Caco-2 (cell line): ENCODE results near the gene BCDIN3D. TPM values are rescaled to one million over a fixed set of nuclear protein-coding genes. Genes with fewer than 3 reads are reported as not detected.

Experiments
- BruUV-seq: library from RNA; stranded (reverse); fragments of 400-500 nt; replicated peaks from 2 replicates; lab custom pipeline; 2021; lab: Mats Ljungman, UMichigan
- CTCF ChIA-PET: fragments of 300-600 bp; sonication (Branson Sonifier 250); formaldehyde crosslinking; loops from one replicate; lab custom pipeline; 2022; ENCODE audit warnings: antibody characterized with exemption; lab: Charles Lee
- POLR2A ChIA-PET: fragments of 300-600 bp; sonication (Branson Sonifier 250); formaldehyde crosslinking; loops from one replicate; lab custom pipeline; 2022; ENCODE audit warnings: antibody characterized with exemption; lab: Charles Lee
- DNase-seq, 2 experiments: peaks; one replicate each; pipeline versions ENCODE4 v3.0.0 to v3.0.0-alpha.2; 2020 to 2022
- H3K27me3 ChIP-seq: replicated peaks from 2 replicates; pipeline ENCODE4 v1.6.0; 2011; ENCODE audit warnings: low read length; ENCODE audit not compliant: control insufficient read depth, insufficient read depth
- H3K36me3 ChIP-seq: 2 replicates; pipeline ENCODE4 v1.5.1; 2011; ENCODE audit warnings: low read length; ENCODE audit not compliant: control insufficient read depth, insufficient read depth
- H3K4me1 ChIP-seq: fragments of 250-450 bp; sonication (Bioruptor Pico); 2 replicates; pipeline ENCODE4 v1.5.1; 2020; ENCODE audit warnings: mild to moderate bottlenecking
- H3K4me3 ChIP-seq: 2 replicates; pipeline ENCODE4 v1.5.1; 2011; ENCODE audit warnings: low read depth, mild to moderate bottlenecking, control low read depth, low read length
- H3K9me3 ChIP-seq: fragments of 250-450 bp; sonication (Bioruptor Pico); 2 replicates; pipeline ENCODE4 v1.5.1; 2020; ENCODE audit warnings: mild to moderate bottlenecking, moderate library complexity
- H3K27ac Mint-ChIP-seq: one replicate; pipeline ENCODE4 v1.8.0; 2022; ENCODE audit warnings: mixed read lengths; ENCODE audit not compliant: unreplicated experiment
- H3K27me3 Mint-ChIP-seq: one replicate; pipeline ENCODE4 v1.8.0; 2022; ENCODE audit warnings: mixed read lengths; ENCODE audit not compliant: insufficient read depth, unreplicated experiment
- H3K36me3 Mint-ChIP-seq: one replicate; pipeline ENCODE4 v1.8.0; 2022; ENCODE audit warnings: mild to moderate bottlenecking, mixed read lengths; ENCODE audit not compliant: insufficient read depth, unreplicated experiment
- H3K4me1 Mint-ChIP-seq: one replicate; pipeline ENCODE4 v1.8.0; 2022; ENCODE audit warnings: low read depth, mixed read lengths; ENCODE audit not compliant: unreplicated experiment
- H3K4me3 Mint-ChIP-seq: one replicate; pipeline ENCODE4 v1.8.0; 2022; ENCODE audit warnings: mild to moderate bottlenecking, moderate library complexity, mixed read lengths; ENCODE audit not compliant: unreplicated experiment
- H3K9me3 Mint-ChIP-seq: one replicate; pipeline ENCODE4 v1.8.0; 2022; ENCODE audit warnings: mixed read lengths; ENCODE audit not compliant: unreplicated experiment
- intact Hi-C: fragments of 100-400 bp; cut with micrococcal nuclease; formaldehyde crosslinking; loops from one replicate; pipeline ENCODE4 v1.10.0; 2022; ENCODE audit not compliant: unreplicated experiment
- total RNA-seq: library from RNA; stranded (reverse); gene quantifications from 2 replicates; pipeline ENCODE4 v1.2.3, GENCODE V29; 2022
- TF ChIP-seq, protein P1 (sequence below), 2 experiments: fragments of 200-600 bp in 1 of 2; IDR thresholded peaks; 1 replicate in 1 of 2; 2 replicates in 1 of 2; pipeline versions ENCODE4 v1.5.1 to v1.8.0; 2011 to 2022; ENCODE audit warnings: antibody characterized with exemption in 1 of 2, control low read depth in 1 of 2, inconsistent platforms in 1 of 2, low read depth in 1 of 2, low read length in 1 of 2, mild to moderate bottlenecking in 1 of 2, moderate library complexity in 1 of 2; ENCODE audit not compliant: insufficient read depth in 1 of 2, severe bottlenecking in 1 of 2, unreplicated experiment in 1 of 2

BCDIN3D gene
- total RNA-seq, 1 experiment from 2014 or later, result 6.6 TPM

DNA sequence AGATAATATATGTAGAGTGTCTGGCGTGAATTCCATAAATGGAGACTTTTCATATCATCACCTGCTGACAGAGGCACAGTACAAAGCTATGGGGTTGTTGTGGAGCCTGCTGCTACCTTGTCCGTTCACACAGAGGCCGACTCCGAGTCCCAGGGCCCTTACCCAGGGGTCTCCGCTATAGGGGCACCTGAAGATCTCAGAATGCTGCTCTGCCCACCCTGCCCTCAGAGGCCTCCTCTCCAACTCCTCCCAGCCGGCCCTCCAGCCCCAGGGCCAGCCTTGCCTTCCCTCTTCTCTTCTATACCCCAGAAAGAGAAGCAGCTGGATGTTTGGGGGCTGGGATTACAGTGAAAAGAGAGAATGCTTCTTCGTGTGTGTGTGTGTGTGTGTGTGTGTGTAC, 36.0 kb downstream of the BCDIN3D start:
- H3K4me3 Mint-ChIP-seq, result no peak overlapping the region
- no peaks in the 10 kb centered on the region for H3K4me1 Mint-ChIP-seq
- H3K36me3 Mint-ChIP-seq, result peaks cover 4% of the 10 kb centered on the region
- no peak overlapping the region for H3K27ac Mint-ChIP-seq
- no peaks in the 10 kb centered on the region for H3K27me3 Mint-ChIP-seq
- H3K27me3 ChIP-seq, result no peaks in the 10 kb centered on the region
- no TSS peak for BruUV-seq
- intact Hi-C loops, result no loop called here
- no peak overlapping the region for H3K4me3 ChIP-seq
- H3K9me3 ChIP-seq, result no peaks in the 10 kb centered on the region
- H3K36me3 ChIP-seq, result no peaks in the 10 kb centered on the region; the same call in 1 of the 2 replicates
- no peaks in the 10 kb centered on the region for H3K9me3 Mint-ChIP-seq
- POLR2A ChIA-PET, result no interaction called here
- CTCF ChIA-PET, result no interaction called here
- TF ChIP-seq, protein P1, sequence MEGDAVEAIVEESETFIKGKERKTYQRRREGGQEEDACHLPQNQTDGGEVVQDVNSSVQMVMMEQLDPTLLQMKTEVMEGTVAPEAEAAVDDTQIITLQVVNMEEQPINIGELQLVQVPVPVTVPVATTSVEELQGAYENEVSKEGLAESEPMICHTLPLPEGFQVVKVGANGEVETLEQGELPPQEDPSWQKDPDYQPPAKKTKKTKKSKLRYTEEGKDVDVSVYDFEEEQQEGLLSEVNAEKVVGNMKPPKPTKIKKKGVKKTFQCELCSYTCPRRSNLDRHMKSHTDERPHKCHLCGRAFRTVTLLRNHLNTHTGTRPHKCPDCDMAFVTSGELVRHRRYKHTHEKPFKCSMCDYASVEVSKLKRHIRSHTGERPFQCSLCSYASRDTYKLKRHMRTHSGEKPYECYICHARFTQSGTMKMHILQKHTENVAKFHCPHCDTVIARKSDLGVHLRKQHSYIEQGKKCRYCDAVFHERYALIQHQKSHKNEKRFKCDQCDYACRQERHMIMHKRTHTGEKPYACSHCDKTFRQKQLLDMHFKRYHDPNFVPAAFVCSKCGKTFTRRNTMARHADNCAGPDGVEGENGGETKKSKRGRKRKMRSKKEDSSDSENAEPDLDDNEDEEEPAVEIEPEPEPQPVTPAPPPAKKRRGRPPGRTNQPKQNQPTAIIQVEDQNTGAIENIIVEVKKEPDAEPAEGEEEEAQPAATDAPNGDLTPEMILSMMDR (IDR thresholded peaks at IDR 0.05; ENCODE audit: insufficient read depth in 1 of 2, low read depth in 1 of 2, low read length in 1 of 2, severe bottlenecking in 1 of 2, unreplicated experiment in 1 of 2), result no peak
- H3K4me1 ChIP-seq, result no peaks in the 10 kb centered on the region
- no peak for DNase-seq

DNA sequence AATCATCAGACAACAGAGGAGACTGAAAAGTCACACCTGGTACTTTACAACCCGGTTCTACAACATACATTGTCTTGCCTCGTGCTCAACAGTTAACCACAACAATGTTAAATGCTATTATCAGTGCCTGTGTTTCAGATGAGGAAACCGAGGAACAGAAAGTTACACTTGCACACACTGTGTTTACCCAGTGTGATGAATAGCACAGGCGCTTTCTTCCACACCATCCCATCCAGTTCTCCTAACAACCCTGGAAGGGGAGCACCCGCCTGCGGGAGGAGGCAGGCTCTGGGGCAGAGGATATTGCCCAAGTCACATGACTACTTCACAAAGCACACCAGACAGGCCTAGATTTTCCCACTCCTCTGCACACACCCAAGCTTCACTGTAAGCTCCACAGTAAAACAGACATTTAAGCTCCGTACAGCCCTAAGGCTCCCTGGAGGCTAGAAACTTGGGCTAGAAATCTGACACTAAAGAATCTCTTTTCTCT, 36.5 kb downstream of the BCDIN3D start:
- Mint-ChIP-seq H3K36me3 (peaks cover 8% of the 10 kb centered on the region), H3K4me3 (no peak overlapping the region), H3K9me3 (no peaks in the 10 kb centered on the region), H3K4me1 (no peaks in the 10 kb centered on the region), H3K27ac (no peak overlapping the region), H3K27me3 (no peaks in the 10 kb centered on the region)
- H3K9me3 ChIP-seq, result no peaks in the 10 kb centered on the region
- H3K4me1 ChIP-seq, result no peaks in the 10 kb centered on the region
- ChIA-PET POLR2A (no interaction called here), CTCF (no interaction called here)
- TF ChIP-seq, protein P1 (IDR thresholded peaks at IDR 0.05; ENCODE audit: insufficient read depth in 1 of 2, low read depth in 1 of 2, low read length in 1 of 2, severe bottlenecking in 1 of 2, unreplicated experiment in 1 of 2), result no peak
- no TSS peak for BruUV-seq
- DNase-seq, result no peak
- H3K27me3 ChIP-seq, result no peaks in the 10 kb centered on the region
- H3K36me3 ChIP-seq, result no peaks in the 10 kb centered on the region; the same call in 1 of the 2 replicates
- H3K4me3 ChIP-seq, result no peak overlapping the region
- intact Hi-C loops, result no loop called here

DNA sequence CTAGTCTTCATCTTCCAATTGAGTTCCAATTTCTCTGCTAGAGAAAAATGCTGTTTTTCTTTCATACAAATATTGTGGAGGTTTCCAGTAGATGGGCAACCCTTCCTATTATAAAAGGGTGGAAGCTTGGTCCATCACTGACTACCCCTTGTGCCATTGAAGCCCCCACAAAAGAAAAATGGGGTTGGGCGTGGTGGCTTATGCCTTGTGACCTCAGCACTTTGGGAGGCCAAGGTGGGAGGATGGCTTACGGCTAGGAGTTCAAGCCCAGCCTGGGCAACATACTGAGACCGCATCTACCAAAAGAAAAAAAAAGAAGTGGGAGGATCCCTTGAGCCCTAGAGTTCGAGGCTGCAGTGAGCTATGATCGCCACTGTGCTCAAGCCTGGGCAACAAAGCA, 37.5 kb downstream of the BCDIN3D start:
- TF ChIP-seq, protein P1 (IDR thresholded peaks at IDR 0.05; ENCODE audit: insufficient read depth in 1 of 2, low read depth in 1 of 2, low read length in 1 of 2, severe bottlenecking in 1 of 2, unreplicated experiment in 1 of 2), result no peak
- no peaks in the 10 kb centered on the region for H3K4me1 ChIP-seq
- no peaks in the 10 kb centered on the region for H3K27me3 ChIP-seq
- no peaks in the 10 kb centered on the region for H3K9me3 ChIP-seq
- intact Hi-C loops, result no loop called here
- no peak overlapping the region for H3K4me3 ChIP-seq
- ChIA-PET CTCF (no interaction called here), POLR2A (no interaction called here)
- BruUV-seq, result no TSS peak
- DNase-seq, result no peak
- Mint-ChIP-seq H3K9me3 (no peaks in the 10 kb centered on the region), H3K4me3 (no peak overlapping the region), H3K27me3 (no peaks in the 10 kb centered on the region), H3K36me3 (peaks cover 9% of the 10 kb centered on the region), H3K4me1 (no peaks in the 10 kb centered on the region), H3K27ac (no peak overlapping the region)
- no peaks in the 10 kb centered on the region; the same call in 1 of the 2 replicates for H3K36me3 ChIP-seq
